Neuron (in vitro differentiated cells): ENCODE measurements around the gene NQO2.
A peak's percentile ranks its signal among the peaks of the same experiment; 100 is the strongest.

ENCODE experiments used
- H2AFZ ChIP-seq: one replicate; pipeline ENCODE4 v1.6.1; 2013; ENCODE audit warnings: low read depth, mild to moderate bottlenecking, inconsistent platforms, low read length, moderate library complexity
- H3K27me3 ChIP-seq: one replicate; pipeline ENCODE4 v1.6.1; 2013; ENCODE audit warnings: low read length; ENCODE audit not compliant: insufficient read depth
- H3K36me3 ChIP-seq: one replicate; pipeline ENCODE4 v1.6.1; 2013; ENCODE audit warnings: low read length; ENCODE audit not compliant: insufficient read depth
- H3K4me1 ChIP-seq: one replicate; pipeline ENCODE4 v1.6.1; 2013; ENCODE audit warnings: low read length; ENCODE audit not compliant: insufficient read depth
- H3K4me3 ChIP-seq: 2 replicates; pipeline ENCODE4 v1.5.1; 2013; ENCODE audit warnings: mild to moderate bottlenecking, low read length, moderate library complexity
- H3K9me3 ChIP-seq: one replicate; pipeline ENCODE4 v1.6.1; 2013; ENCODE audit warnings: low read length

The NQO2 gene

DNA sequence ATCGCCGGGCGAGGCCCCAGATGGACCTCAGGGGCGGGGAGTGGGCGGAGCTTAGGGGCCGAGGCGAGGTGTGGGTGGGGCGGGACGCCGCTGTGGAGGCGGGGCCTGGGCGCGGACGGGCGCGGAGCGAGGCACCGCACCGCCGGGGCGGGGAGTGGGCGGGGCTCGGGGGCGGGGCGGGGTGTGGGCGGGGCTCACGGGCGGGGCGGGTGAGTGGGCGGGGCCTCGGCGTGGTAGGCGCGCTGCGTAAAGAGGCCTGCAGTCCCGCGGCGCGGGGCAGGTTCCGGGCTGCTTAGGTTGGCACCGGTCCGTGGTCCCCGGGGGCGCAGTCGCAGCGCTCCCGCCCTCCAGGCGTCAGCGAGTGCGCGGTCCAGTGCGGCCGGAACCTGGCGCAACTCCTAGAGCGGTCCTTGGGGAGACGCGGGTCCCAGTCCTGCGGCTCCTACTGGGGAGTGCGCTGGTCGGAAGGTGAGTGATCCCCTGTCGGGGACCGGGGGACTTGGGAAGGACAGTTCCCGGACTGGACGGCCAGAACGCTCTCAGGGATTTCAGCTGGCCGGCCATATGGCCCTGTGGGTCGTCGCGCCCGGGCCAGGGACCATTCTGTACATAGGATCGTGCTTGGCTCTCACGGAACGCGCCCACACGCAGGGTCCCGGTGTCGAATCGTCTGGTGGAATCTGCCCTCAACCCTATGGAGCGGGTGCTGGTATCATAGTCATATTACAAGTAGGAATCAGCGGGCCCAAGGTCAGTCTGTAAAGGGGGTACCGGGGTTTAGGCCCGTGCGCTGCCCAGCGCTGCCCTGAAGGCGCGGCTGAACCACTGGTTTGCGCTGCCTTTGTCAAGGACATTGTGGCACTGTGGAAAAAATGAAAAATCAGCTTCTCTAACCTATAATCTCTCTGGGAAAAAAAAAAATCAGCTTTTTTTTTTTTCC lies at the start of gene NQO2:
Gene NQO2 (plus strand): TSS at position 277 of the 940 bp plus-strand sequence. CDS start 6,659 bp downstream, outside the sequence.
- H3K4me1 ChIP-seq: peaks cover 19% of the 10 kb centered on the region
- H3K36me3 ChIP-seq: peaks cover 5% of the 10 kb centered on the region
- H3K27me3 ChIP-seq: no peaks in the 10 kb centered on the region
- no peaks in the 10 kb centered on the region for H3K9me3 ChIP-seq
- H2AFZ ChIP-seq: peak within 1 kb of the TSS; percentile 87
- H3K4me3 ChIP-seq: peak within 1 kb of the TSS; percentile 92

- Histone ChIP-seq H2AFZ (no peak overlapping the region), H3K4me3 (no peak overlapping the region), H3K4me1 (no peaks in the 10 kb centered on the region), H3K9me3 (peaks cover 3% of the 10 kb centered on the region), H3K27me3 (no peaks in the 10 kb centered on the region), H3K36me3 (peaks cover 3% of the 10 kb centered on the region)
Observed at GRCh38 chr6:2950713-2951112, 49.0 kb upstream of the NQO2 start.

DNA sequence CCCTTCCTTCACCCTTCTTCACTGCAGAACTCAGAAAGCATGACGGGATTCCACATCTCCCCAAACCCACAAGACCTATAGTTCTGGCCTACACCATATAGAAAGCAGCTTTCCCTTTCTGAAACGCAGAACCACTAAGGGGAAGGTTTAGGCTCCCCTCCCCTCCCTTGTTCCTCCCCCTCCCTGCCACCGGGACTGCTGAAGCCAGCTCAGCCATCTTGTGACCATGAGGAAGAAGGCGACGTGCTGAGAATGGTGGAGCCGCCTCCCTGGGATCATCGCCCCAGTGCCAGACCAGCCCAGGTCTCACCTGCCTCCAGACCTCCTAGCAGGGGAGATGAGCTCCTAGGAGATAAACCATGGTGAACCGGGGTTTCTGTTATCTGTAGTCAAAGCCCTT lies 48.0 kb upstream of the NQO2 start:
- no peaks in the 10 kb centered on the region for H3K4me1 ChIP-seq
- H3K9me3 ChIP-seq: peaks cover 3% of the 10 kb centered on the region
- no peak overlapping the region for H2AFZ ChIP-seq
- peaks cover 3% of the 10 kb centered on the region for H3K36me3 ChIP-seq
- H3K4me3 ChIP-seq: no peak overlapping the region
- H3K27me3 ChIP-seq: no peaks in the 10 kb centered on the region

- H3K36me3 ChIP-seq: peaks cover 2% of the 10 kb centered on the region
- peaks cover 3% of the 10 kb centered on the region for H3K9me3 ChIP-seq
- peaks cover 3% of the 10 kb centered on the region for H3K4me1 ChIP-seq
- no peak overlapping the region for H3K4me3 ChIP-seq
- H2AFZ ChIP-seq: no peak overlapping the region
- H3K27me3 ChIP-seq: no peaks in the 10 kb centered on the region
Observed at GRCh38 chr6:2952557-2953095, 47.1 kb upstream of the NQO2 start.

DNA sequence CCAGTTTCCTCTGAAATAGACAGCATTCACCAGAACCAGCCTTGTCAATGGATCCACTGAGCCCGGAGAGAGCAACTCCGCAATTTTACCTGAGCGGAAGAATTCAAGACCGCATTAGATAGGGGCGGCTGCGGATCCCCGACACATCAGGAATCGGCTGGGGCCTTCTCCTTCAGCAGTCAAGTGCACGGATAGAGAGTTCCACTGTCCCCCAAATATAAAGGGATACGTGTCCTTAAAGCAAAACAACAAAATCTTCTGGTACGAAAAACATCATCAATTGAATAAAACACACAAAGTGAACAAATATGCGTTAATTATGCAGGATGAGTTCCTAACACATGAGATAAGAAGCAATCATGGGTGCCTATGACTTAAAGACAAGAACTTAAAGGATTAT lies 46.6 kb upstream of the NQO2 start:
- H3K9me3 ChIP-seq: peaks cover 3% of the 10 kb centered on the region
- H2AFZ ChIP-seq: no peak overlapping the region
- no peaks in the 10 kb centered on the region for H3K27me3 ChIP-seq

DNA sequence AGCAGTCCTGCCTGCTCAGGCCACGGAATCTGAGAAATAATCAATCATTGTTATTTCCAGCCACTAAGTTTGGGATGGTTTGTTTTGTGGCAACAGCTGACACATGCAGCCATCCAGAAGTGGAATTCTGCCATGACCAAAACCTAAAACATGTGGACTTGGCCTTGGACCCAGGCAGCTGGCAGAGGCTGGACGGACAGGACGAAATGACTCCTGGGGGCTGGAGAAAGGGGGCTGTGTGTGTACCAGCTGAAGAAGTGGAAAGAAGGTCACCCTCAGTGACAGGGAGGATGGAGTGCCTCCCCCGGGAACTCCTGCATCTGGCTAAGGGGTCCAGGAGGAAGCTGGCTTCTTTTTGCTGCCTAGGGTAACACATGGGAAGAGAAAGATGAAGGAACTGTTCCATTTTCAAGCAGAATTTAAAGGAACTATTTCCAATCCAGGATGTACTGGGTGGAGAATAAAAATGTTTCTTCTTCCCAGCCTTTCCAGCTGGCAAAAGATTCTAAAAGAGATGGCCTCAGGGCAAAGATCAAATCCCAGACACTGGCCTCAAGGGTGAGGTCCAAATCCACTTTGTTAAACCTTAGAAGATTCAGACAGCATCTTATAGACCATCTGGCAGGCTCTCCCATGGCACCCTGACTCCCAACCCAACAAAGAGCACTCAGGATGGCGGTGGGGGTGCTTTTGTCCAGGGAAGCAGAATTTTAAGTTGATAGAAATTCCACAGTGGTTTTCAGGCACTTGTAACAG lies 42.6 kb upstream of the NQO2 start:
- Histone ChIP-seq H3K9me3 (peaks cover 3% of the 10 kb centered on the region), H3K36me3 (no peaks in the 10 kb centered on the region), H3K4me3 (no peak overlapping the region), H3K27me3 (no peaks in the 10 kb centered on the region), H3K4me1 (peaks cover 13% of the 10 kb centered on the region), H2AFZ (no peak overlapping the region)

More for the DNA sequence above, 46.6 kb upstream of the NQO2 start:
- Histone ChIP-seq H3K4me3 (no peak overlapping the region), H3K36me3 (no peaks in the 10 kb centered on the region), H3K4me1 (peaks cover 3% of the 10 kb centered on the region)

DNA sequence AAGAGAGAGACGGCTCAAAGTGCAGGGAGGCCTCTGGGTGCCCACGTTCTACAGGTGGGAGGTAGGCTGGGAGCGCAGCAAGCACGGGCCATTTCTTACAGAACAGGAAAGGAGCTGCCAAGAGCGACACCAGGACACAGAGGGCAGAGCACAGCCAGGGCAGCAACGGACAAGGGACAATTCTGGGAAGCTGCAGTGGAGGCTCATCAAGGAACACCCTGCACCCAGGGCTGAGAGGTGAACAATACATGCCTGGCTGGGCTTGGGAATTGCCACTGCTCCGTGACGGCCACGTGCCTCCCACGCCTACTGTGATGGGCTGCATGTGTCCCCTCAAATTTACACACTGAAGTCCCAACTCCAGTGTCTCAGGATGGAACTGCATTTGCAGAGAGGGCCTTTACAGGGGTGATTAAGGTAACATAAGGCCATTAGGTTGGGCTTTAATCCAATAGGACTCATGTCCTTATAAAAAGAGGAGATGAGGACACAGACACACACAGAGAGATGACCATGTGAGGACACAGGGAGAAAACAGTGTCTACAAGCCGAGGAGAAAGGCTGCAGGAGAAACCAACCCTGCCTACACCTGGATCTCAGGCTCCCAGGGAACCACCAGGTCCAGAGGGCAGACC lies 41.9 kb upstream of the NQO2 start:
- H2AFZ ChIP-seq: no peak overlapping the region
- peaks cover 1% of the 10 kb centered on the region for H3K9me3 ChIP-seq
- H3K27me3 ChIP-seq: no peaks in the 10 kb centered on the region
- H3K4me3 ChIP-seq: no peak overlapping the region
- H3K36me3 ChIP-seq: no peaks in the 10 kb centered on the region
- H3K4me1 ChIP-seq: peaks cover 13% of the 10 kb centered on the region

GRCh38 chr6:2958331-2958711 lies 41.4 kb upstream of the NQO2 start:
- H3K4me1 ChIP-seq: peaks cover 13% of the 10 kb centered on the region
- no peaks in the 10 kb centered on the region for H3K36me3 ChIP-seq
- no peaks in the 10 kb centered on the region for H3K9me3 ChIP-seq
- H3K4me3 ChIP-seq: no peak overlapping the region
- H3K27me3 ChIP-seq: no peaks in the 10 kb centered on the region
- no peak overlapping the region for H2AFZ ChIP-seq

DNA sequence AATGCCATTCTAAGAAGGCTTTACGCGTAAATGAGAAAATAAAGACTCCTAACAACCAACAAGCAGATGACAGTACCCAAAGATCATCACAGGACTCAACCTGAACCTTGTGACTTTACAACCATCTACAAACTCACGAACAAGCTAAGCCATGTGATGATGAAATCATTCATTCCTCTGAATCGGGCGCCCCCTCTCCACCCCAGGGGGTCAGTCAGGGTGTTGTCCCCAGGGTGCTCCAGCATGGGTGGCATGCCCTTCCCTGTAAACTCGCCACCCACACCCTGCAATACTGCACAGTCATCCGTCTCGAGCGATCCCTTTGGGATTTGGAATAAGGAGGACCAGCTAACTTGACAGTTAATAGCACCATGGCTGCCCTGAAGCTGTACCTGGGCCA lies 40.9 kb upstream of the NQO2 start:
- no peaks in the 10 kb centered on the region for H3K36me3 ChIP-seq
- no peaks in the 10 kb centered on the region for H3K27me3 ChIP-seq
- H3K4me3 ChIP-seq: no peak overlapping the region
- no peak overlapping the region for H2AFZ ChIP-seq
- peaks cover 13% of the 10 kb centered on the region for H3K4me1 ChIP-seq
- peaks cover 3% of the 10 kb centered on the region for H3K9me3 ChIP-seq

DNA sequence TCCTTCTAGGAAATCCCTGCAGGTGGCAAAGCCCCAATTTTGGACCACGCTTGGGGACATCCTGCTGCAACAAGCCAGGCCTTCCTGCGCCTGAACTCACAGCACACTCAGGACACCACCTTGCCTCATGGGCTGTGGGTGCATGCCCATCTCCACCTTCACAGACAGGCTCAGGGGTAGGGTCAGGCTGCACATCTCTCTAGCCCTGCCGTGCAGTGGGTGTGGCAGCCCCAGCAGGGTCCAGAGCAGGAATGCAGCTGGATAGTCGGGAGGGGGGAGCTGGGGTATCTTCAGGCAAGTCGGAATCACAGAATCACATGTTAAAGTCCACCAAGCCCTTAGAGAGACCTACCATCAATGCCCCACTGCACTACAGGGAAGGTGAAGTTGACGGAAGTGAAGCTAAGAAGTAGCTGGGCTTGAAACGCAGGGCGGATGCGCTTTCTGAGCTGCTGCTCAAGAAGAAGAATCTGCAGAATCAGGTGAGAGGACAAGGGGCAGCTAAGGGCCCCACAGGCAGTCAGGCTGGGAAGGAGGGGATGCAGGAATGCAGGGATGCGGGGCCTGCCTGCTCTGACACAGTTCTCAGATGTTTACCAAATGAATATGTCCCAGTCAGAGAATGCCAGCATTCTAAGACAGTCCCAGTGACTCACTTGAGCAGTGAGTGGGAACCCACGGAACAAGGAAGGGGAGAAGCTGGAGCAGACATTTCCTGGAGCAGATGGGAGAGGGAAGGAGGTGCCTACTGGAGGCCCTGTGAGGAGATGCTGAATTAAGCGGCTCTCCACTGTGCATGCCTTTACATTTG lies 39.6 kb upstream of the NQO2 start:
- Histone ChIP-seq H3K4me3 (no peak overlapping the region), H3K27me3 (no peaks in the 10 kb centered on the region), H3K36me3 (no peaks in the 10 kb centered on the region), H3K9me3 (peaks cover 4% of the 10 kb centered on the region), H2AFZ (no peak overlapping the region), H3K4me1 (peaks cover 13% of the 10 kb centered on the region)

GRCh38 chr6:2960935-2961334 lies 38.8 kb upstream of the NQO2 start:
- Histone ChIP-seq H3K36me3 (no peaks in the 10 kb centered on the region), H2AFZ (no peak overlapping the region), H3K9me3 (peaks cover 4% of the 10 kb centered on the region), H3K4me3 (no peak overlapping the region), H3K27me3 (no peaks in the 10 kb centered on the region), H3K4me1 (peaks cover 13% of the 10 kb centered on the region)

DNA sequence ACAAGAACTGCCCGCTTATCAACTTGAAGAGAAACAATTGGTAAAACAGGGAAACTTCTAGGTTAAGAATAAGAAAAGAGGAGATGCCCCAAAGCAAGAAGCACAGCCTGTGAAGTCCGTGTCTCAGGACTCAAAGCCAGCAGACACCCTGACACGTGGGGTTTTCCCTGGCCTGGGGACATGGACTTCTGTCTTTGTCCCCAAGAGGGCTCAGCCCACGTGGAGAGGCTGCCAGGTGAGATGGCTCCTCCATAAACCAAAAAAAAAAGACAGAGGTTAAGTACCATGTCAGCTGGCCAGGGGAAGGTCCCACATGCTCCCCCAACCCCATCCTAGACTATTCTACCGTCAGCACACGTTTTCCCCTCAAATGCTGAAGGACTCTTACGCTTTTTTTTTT lies 38.2 kb upstream of the NQO2 start:
- H3K9me3 ChIP-seq: peaks cover 4% of the 10 kb centered on the region
- H2AFZ ChIP-seq: no peak overlapping the region
- H3K27me3 ChIP-seq: no peaks in the 10 kb centered on the region
- H3K4me1 ChIP-seq: peaks cover 13% of the 10 kb centered on the region
- H3K36me3 ChIP-seq: no peaks in the 10 kb centered on the region
- no peak overlapping the region for H3K4me3 ChIP-seq
